HEK293 (cell line): ENCODE results near the gene SPRR5.

Experiments used
- CTCF ChIA-PET: fragments of 350-600 bp; formaldehyde crosslinking; extraction: SDS; loops from one replicate; lab custom pipeline; 2021; ENCODE audit warnings: antibody characterized with exemption; lab: Yijun Ruan, JAX
- POLR2A ChIA-PET: fragments of 300-600 bp; formaldehyde crosslinking; extraction: SDS; loops from one replicate; lab custom pipeline; 2020; ENCODE audit warnings: antibody characterized with exemption, inconsistent platforms; lab: Yijun Ruan, JAX
- H3K27ac ChIP-seq: fragments of 200-500 bp; sonication (Bioruptor generic); 2 replicates; pipeline ENCODE4 v1.5.1; 2014; ENCODE audit warnings: low read depth, low read length, control low read depth, inconsistent platforms; ENCODE audit errors: extremely low read depth
- H3K36me3 ChIP-seq, 2 experiments: fragments of 200-500 bp in 1 of 2; sonication (Bioruptor generic) in 1 of 2; 1 replicate in 1 of 2; 2 replicates in 1 of 2; pipeline ENCODE4 v1.5.1; 2014 to 2017; ENCODE audit warnings: inconsistent platforms in 2 of 2, low read length in 2 of 2; ENCODE audit not compliant: control insufficient read depth in 2 of 2, insufficient read depth in 1 of 2
- H3K4me1 ChIP-seq: fragments of 200-500 bp; sonication (Bioruptor generic); 2 replicates; pipeline ENCODE4 v1.5.1; 2014; ENCODE audit warnings: mild to moderate bottlenecking, low read length, inconsistent platforms; ENCODE audit not compliant: control insufficient read depth, insufficient read depth
- H3K4me3 ChIP-seq: 2 replicates; pipeline ENCODE4 v1.5.1; 2011; ENCODE audit warnings: low read depth, mild to moderate bottlenecking, control low read depth, low read length, moderate library complexity
- H3K9me3 ChIP-seq: fragments of 200-500 bp; sonication (Bioruptor generic); 2 replicates; pipeline ENCODE4 v1.5.1; 2014; ENCODE audit warnings: low read depth, low read length, inconsistent platforms; ENCODE audit not compliant: control insufficient read depth, insufficient read depth
- BCL11A ChIP-seq: fragments of 450-650 bp; formaldehyde crosslinking; IDR thresholded peaks from 2 replicates; pipeline ENCODE4 v1.5.1; 2016; ENCODE audit warnings: low read depth, missing biosample characterization, missing genetic modification characterization
- HOXA7 ChIP-seq: sonication (generic); formaldehyde crosslinking; IDR thresholded peaks from 2 replicates; pipeline ENCODE4 v1.8.1; 2022; ENCODE audit warnings: missing genetic modification reagents, borderline replicate concordance
- HOXC10 ChIP-seq: sonication (generic); formaldehyde crosslinking; IDR thresholded peaks from 2 replicates; pipeline ENCODE4 v1.8.1; 2023; ENCODE audit warnings: mild to moderate bottlenecking, missing genetic modification reagents
- KLF8 ChIP-seq: fragments of 450-650 bp; formaldehyde crosslinking; IDR thresholded peaks from 2 replicates; pipeline ENCODE4 v1.5.1; 2016; ENCODE audit warnings: missing biosample characterization, missing genetic modification characterization
- PRDM1 ChIP-seq: fragments of 450-650 bp; formaldehyde crosslinking; IDR thresholded peaks from 2 replicates; pipeline ENCODE4; 2016; ENCODE audit warnings: missing biosample characterization, missing genetic modification characterization
- RBAK ChIP-seq: fragments of 450-650 bp; formaldehyde crosslinking; IDR thresholded peaks from 2 replicates; pipeline ENCODE4 v1.5.1; 2016; ENCODE audit warnings: missing biosample characterization, missing genetic modification characterization
- SCRT2 ChIP-seq: fragments of 450-650 bp; formaldehyde crosslinking; IDR thresholded peaks from 2 replicates; pipeline ENCODE4 v1.5.1; 2016; ENCODE audit warnings: missing biosample characterization, missing genetic modification characterization
- YY1 ChIP-seq: fragments of 450-650 bp; formaldehyde crosslinking; IDR thresholded peaks from 2 replicates; pipeline ENCODE4 v1.5.1; 2018; ENCODE audit warnings: missing biosample characterization, missing genetic modification characterization
- ZBTB7A ChIP-seq: fragments of 450-650 bp; formaldehyde crosslinking; IDR thresholded peaks from 2 replicates; pipeline ENCODE4 v1.5.1; 2016; ENCODE audit warnings: low read depth, missing biosample characterization, missing genetic modification characterization
- ZBTB8A ChIP-seq: fragments of 450-650 bp; formaldehyde crosslinking; IDR thresholded peaks from 2 replicates; pipeline ENCODE4 v1.5.1; 2016; ENCODE audit warnings: missing biosample characterization, missing genetic modification characterization
- ZFHX2 ChIP-seq: fragments of 450-650 bp; formaldehyde crosslinking; conservative IDR thresholded peaks from 2 replicates; pipeline ENCODE4 v1.5.1; 2016; ENCODE audit warnings: missing biosample characterization, missing genetic modification characterization
- ZIC2 ChIP-seq: fragments of 450-650 bp; formaldehyde crosslinking; IDR thresholded peaks from 2 replicates; pipeline ENCODE4 v1.5.1; 2016; ENCODE audit warnings: missing biosample characterization, missing genetic modification characterization
- ZNF114 ChIP-seq: fragments of 450-650 bp; formaldehyde crosslinking; IDR thresholded peaks from 2 replicates; pipeline ENCODE4 v1.5.0; 2017; ENCODE audit warnings: missing biosample characterization, missing genetic modification characterization
- ZNF132 ChIP-seq: fragments of 450-650 bp; formaldehyde crosslinking; IDR thresholded peaks from 2 replicates; pipeline ENCODE4 v1.5.1; 2017; ENCODE audit warnings: missing biosample characterization, missing genetic modification characterization, borderline replicate concordance
- ZNF174 ChIP-seq: fragments of 450-650 bp; formaldehyde crosslinking; IDR thresholded peaks from 2 replicates; pipeline ENCODE4 v1.5.0; 2017; ENCODE audit warnings: missing biosample characterization, mild to moderate bottlenecking, missing genetic modification characterization
- ZNF223 ChIP-seq: fragments of 450-650 bp; formaldehyde crosslinking; IDR thresholded peaks from 2 replicates; pipeline ENCODE4 v1.5.1; 2016; ENCODE audit warnings: missing biosample characterization, missing genetic modification characterization
- ZNF23 ChIP-seq: fragments of 450-650 bp; formaldehyde crosslinking; IDR thresholded peaks from 2 replicates; pipeline ENCODE4 v1.5.1; 2016; ENCODE audit warnings: missing biosample characterization, missing genetic modification characterization, borderline replicate concordance
- ZNF449 ChIP-seq: fragments of 450-650 bp; formaldehyde crosslinking; IDR thresholded peaks from 2 replicates; pipeline ENCODE4 v1.5.1; 2017; ENCODE audit warnings: missing biosample characterization, mild to moderate bottlenecking, missing genetic modification characterization, moderate library complexity
- ZNF658 ChIP-seq: fragments of 450-650 bp; formaldehyde crosslinking; IDR thresholded peaks from 2 replicates; pipeline ENCODE4; 2016; ENCODE audit warnings: missing biosample characterization, missing genetic modification characterization
- ZNF670 ChIP-seq: fragments of 450-650 bp; formaldehyde crosslinking; IDR thresholded peaks from 2 replicates; pipeline ENCODE4 v1.5.1; 2016; ENCODE audit warnings: missing biosample characterization, missing genetic modification characterization, low read depth
- ZNF677 ChIP-seq: fragments of 450-650 bp; IDR thresholded peaks from 2 replicates; pipeline ENCODE4 v1.5.0; 2018; ENCODE audit warnings: missing biosample characterization, mild to moderate bottlenecking, missing genetic modification characterization, moderate library complexity
- ZNF747 ChIP-seq: fragments of 450-650 bp; formaldehyde crosslinking; IDR thresholded peaks from 2 replicates; pipeline ENCODE4 v1.5.1; 2016; ENCODE audit warnings: missing biosample characterization, missing genetic modification characterization
- ZNF791 ChIP-seq: fragments of 450-650 bp; formaldehyde crosslinking; IDR thresholded peaks from 2 replicates; pipeline ENCODE4 v1.5.1; 2016; ENCODE audit warnings: missing biosample characterization, missing genetic modification characterization
- TF ChIP-seq, protein P1 (sequence below): fragments of 450-650 bp; formaldehyde crosslinking; IDR thresholded peaks from 2 replicates; pipeline ENCODE4 v1.5.1; 2016; ENCODE audit warnings: missing biosample characterization, missing genetic modification characterization, low read depth

Gene SPRR5

DNA sequence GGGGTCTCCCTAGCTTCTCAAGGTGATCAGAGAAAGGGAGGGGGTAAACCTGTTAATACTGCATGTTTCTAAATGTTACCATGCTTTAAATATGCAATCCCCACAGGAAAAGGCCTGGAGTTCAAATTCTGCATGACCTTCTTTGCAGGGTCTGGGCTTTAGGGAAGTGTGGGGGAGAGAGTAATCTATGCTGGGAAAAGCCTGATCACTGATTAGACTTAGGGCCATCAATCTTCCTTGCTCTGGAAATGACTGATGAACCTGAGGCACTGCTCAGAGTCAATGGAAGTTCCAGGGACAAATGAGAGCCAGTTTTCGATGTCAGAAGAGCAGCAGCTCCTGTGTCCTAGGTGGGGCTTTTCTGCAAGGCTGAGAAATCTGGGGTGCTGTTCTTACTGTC, 33.7 kb downstream of the SPRR5 start:
- no peak for TF ChIP-seq ZIC2 (tag by site-specific recombination)
- TF ChIP-seq RBAK: no peak
- TF ChIP-seq YY1 (tag by site-specific recombination): no peak
- TF ChIP-seq ZNF132 (tag by site-specific recombination): no peak
- TF ChIP-seq ZNF449: no peak
- no peak for TF ChIP-seq ZNF658
- no peak for TF ChIP-seq ZNF174
- TF ChIP-seq, protein P1, sequence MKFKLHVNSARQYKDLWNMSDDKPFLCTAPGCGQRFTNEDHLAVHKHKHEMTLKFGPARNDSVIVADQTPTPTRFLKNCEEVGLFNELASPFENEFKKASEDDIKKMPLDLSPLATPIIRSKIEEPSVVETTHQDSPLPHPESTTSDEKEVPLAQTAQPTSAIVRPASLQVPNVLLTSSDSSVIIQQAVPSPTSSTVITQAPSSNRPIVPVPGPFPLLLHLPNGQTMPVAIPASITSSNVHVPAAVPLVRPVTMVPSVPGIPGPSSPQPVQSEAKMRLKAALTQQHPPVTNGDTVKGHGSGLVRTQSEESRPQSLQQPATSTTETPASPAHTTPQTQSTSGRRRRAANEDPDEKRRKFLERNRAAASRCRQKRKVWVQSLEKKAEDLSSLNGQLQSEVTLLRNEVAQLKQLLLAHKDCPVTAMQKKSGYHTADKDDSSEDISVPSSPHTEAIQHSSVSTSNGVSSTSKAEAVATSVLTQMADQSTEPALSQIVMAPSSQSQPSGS (tag by site-specific recombination): no peak
- TF ChIP-seq ZNF114: no peak
- TF ChIP-seq HOXC10 (CRISPR knock-in tag): no peak
- H3K4me3 ChIP-seq: no peak overlapping the region
- no peaks in the 10 kb centered on the region for H3K4me1 ChIP-seq
- no peak overlapping the region for H3K27ac ChIP-seq
- ChIA-PET CTCF (interaction anchor here (0.6 to 0.7 kb wide), 3 partner anchors 103 to 147 kb away, joined by 3 read pairs; no protein-coding TSS in a partner anchor), POLR2A (no interaction called here)
- H3K36me3 ChIP-seq: no peaks in the 10 kb centered on the region
- no peaks in the 10 kb centered on the region for H3K9me3 ChIP-seq

GRCh38 chr1:152981146-152981871, 34.3 kb downstream of the SPRR5 start:
- no peaks in the 10 kb centered on the region for H3K9me3 ChIP-seq
- no peaks in the 10 kb centered on the region for H3K4me1 ChIP-seq
- no peaks in the 10 kb centered on the region for H3K36me3 ChIP-seq
- no peak overlapping the region for H3K4me3 ChIP-seq
- ChIA-PET POLR2A (no interaction called here), CTCF (interaction anchor here (0.7 kb wide), 1 partner anchor 104 kb away, joined by 3 read pairs; no protein-coding TSS in a partner anchor)
- TF ChIP-seq ZNF747 (tag by site-specific recombination): no peak
- peak; percentile 62; the same call in 1 of the 2 replicates for TF ChIP-seq SCRT2 (tag by site-specific recombination)
- TF ChIP-seq ZNF677 (tag by site-specific recombination): no peak
- TF ChIP-seq KLF8: no peak
- TF ChIP-seq ZNF670 (tag by site-specific recombination): no peak
- TF ChIP-seq ZNF23 (tag by site-specific recombination): no peak
- TF ChIP-seq, protein P1 (tag by site-specific recombination): no peak
- no peak for TF ChIP-seq ZFHX2 (tag by site-specific recombination)
- no peak overlapping the region for H3K27ac ChIP-seq

DNA sequence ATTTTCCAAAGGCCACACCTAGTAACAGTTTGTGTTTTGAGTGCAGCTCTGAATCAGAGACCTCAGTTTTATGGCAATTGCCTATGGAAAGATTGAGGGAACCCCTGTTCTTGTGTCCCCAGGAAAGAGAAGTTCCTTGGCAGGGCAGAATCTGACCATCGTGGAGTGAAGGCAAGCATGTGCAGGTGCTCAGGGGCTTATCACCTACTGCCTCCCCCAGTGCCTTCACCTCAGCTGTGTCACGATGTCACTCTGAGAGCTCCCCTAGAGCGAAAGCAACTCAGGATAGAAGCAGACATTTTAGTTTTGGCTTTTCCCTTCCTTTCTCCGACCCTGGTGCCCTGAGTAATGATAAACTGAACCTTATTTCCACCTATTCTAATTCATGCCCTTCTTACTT, 35.1 kb downstream of the SPRR5 start:
- Histone ChIP-seq H3K9me3 (no peaks in the 10 kb centered on the region), H3K36me3 (no peaks in the 10 kb centered on the region), H3K27ac (no peak overlapping the region), H3K4me1 (no peaks in the 10 kb centered on the region), H3K4me3 (no peak overlapping the region)
- ChIA-PET CTCF (no interaction called here), POLR2A (no interaction called here)
- no peak for TF ChIP-seq BCL11A (tag by site-specific recombination)
- no peak for TF ChIP-seq ZNF223
- TF ChIP-seq ZNF791 (tag by site-specific recombination): no peak
- no peak for TF ChIP-seq ZBTB8A (tag by site-specific recombination)
- no peak for TF ChIP-seq ZBTB7A
- TF ChIP-seq PRDM1 (tag by site-specific recombination): no peak
- no peak for TF ChIP-seq HOXA7
